ENCODE data around the gene MCRIP1. TPM values are rescaled to one million over a fixed set of nuclear protein-coding genes. Genes with fewer than 3 reads are reported as not detected.

Gene MCRIP1
- total and polyA plus RNA-seq, 9 of the 15 experiments (the other 6 are each of a cell fraction or from before 2014, with no cell fraction given), result 0.39 to 35.8 (median 9.7) TPM

DNA sequence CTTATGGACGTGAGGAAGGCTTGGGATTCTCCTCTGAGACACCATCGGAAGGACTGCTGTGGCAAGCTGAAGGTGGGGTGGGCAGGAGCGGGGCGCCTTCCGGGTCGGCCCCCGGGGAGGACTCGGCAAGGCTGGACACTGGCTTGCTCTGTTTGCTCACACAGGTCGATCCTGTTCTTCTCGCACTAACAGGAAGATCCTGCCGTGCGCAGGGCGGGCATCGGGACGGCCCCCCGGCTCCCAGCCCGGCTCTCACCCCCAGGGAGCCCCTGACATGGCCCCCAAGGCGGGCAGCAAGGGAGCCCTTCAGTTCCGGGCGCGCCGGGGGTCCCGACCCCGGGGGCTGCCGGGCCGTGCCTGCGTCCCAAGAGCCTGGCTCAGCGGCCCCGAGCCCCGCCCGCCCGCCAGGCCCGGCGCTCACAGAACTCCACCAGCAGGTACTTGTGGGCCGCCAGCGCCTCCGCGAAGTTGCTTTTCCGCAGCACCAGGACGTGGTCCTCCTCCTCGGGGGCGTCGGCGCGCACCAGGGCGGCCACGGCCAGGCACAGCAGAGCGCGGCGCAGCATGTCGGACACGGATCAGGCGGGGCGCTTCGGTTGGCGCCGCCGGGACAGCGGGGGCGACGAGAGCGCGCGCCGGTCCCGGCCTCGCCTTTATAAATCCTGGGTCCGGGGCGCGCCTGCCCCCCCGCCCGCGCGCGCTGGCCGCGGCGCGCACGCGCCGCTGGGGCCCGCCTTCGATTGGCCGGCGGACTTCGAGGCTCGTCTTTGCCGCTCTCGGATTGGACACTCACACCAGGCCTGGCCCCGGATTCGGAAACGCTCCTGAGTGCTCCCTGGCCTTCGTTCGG lies 27.0 kb upstream of the MCRIP1 start, which contains the start of gene P4HB (continued):
- TF ChIP-seq, protein P1, sequence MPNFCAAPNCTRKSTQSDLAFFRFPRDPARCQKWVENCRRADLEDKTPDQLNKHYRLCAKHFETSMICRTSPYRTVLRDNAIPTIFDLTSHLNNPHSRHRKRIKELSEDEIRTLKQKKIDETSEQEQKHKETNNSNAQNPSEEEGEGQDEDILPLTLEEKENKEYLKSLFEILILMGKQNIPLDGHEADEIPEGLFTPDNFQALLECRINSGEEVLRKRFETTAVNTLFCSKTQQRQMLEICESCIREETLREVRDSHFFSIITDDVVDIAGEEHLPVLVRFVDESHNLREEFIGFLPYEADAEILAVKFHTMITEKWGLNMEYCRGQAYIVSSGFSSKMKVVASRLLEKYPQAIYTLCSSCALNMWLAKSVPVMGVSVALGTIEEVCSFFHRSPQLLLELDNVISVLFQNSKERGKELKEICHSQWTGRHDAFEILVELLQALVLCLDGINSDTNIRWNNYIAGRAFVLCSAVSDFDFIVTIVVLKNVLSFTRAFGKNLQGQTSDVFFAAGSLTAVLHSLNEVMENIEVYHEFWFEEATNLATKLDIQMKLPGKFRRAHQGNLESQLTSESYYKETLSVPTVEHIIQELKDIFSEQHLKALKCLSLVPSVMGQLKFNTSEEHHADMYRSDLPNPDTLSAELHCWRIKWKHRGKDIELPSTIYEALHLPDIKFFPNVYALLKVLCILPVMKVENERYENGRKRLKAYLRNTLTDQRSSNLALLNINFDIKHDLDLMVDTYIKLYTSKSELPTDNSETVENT (CRISPR knock-in tag; IDR thresholded peaks at IDR 0.05), result no peak
- TF ChIP-seq, protein P2, sequence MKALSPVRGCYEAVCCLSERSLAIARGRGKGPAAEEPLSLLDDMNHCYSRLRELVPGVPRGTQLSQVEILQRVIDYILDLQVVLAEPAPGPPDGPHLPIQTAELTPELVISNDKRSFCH (CRISPR knock-in tag; IDR thresholded peaks at IDR 0.05), result no peak
- TF ChIP-seq, protein P2 (tag; IDR thresholded peaks at IDR 0.05), result peak; percentile 73; the same call in 1 of the 2 replicates
- TF ChIP-seq MYC (IDR thresholded peaks at IDR 0.05; ENCODE audit: low read depth, low read length) (peak; percentile 60; the same call in 1 of the 2 replicates), MYC (CRISPR knock-in tag; IDR thresholded peaks at IDR 0.05; ENCODE audit: borderline replicate concordance, low read depth) (no peak), SRSF1 (IDR thresholded peaks at IDR 0.05; ENCODE audit: low read depth, low read length) (no peak), NRF1 (conservative IDR thresholded peaks at IDR 0.05 in 1 of 2, IDR thresholded peaks at IDR 0.05 in 1 of 2) (no peak), ZNF239 (CRISPR knock-in tag; IDR thresholded peaks at IDR 0.05) (0 out of 2 replicates have a peak, but pooled peaks have one; percentile 27), ELF2 (CRISPR knock-in tag; IDR thresholded peaks at IDR 0.05) (no peak), SAP30 (IDR thresholded peaks at IDR 0.05; ENCODE audit: borderline replicate concordance, insufficient read depth, low read depth, low read length, poor library complexity, severe bottlenecking) (peak; percentile 63), TGIF2 (CRISPR knock-in tag; IDR thresholded peaks at IDR 0.05) (0 out of 2 replicates have a peak, but pooled peaks have one; percentile 54), GATAD2A (IDR thresholded peaks at IDR 0.05) (0 out of 2 replicates have a peak, but pooled peaks have one; percentile 28)
- TF ChIP-seq, protein P3, sequence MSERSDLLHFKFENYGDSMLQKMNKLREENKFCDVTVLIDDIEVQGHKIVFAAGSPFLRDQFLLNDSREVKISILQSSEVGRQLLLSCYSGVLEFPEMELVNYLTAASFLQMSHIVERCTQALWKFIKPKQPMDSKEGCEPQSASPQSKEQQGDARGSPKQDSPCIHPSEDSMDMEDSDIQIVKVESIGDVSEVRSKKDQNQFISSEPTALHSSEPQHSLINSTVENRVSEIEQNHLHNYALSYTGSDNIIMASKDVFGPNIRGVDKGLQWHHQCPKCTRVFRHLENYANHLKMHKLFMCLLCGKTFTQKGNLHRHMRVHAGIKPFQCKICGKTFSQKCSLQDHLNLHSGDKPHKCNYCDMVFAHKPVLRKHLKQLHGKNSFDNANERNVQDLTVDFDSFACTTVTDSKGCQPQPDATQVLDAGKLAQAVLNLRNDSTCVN (CRISPR knock-in tag; IDR thresholded peaks at IDR 0.05), result no peak
- TF ChIP-seq, protein P4, sequence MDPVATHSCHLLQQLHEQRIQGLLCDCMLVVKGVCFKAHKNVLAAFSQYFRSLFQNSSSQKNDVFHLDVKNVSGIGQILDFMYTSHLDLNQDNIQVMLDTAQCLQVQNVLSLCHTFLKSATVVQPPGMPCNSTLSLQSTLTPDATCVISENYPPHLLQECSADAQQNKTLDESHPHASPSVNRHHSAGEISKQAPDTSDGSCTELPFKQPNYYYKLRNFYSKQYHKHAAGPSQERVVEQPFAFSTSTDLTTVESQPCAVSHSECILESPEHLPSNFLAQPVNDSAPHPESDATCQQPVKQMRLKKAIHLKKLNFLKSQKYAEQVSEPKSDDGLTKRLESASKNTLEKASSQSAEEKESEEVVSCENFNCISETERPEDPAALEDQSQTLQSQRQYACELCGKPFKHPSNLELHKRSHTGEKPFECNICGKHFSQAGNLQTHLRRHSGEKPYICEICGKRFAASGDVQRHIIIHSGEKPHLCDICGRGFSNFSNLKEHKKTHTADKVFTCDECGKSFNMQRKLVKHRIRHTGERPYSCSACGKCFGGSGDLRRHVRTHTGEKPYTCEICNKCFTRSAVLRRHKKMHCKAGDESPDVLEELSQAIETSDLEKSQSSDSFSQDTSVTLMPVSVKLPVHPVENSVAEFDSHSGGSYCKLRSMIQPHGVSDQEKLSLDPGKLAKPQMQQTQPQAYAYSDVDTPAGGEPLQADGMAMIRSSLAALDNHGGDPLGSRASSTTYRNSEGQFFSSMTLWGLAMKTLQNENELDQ (CRISPR knock-in tag; IDR thresholded peaks at IDR 0.05; ENCODE audit: borderline replicate concordance), result no peak
- TF ChIP-seq, protein P5, sequence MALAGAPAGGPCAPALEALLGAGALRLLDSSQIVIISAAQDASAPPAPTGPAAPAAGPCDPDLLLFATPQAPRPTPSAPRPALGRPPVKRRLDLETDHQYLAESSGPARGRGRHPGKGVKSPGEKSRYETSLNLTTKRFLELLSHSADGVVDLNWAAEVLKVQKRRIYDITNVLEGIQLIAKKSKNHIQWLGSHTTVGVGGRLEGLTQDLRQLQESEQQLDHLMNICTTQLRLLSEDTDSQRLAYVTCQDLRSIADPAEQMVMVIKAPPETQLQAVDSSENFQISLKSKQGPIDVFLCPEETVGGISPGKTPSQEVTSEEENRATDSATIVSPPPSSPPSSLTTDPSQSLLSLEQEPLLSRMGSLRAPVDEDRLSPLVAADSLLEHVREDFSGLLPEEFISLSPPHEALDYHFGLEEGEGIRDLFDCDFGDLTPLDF (CRISPR knock-in tag; IDR thresholded peaks at IDR 0.05), result peak; percentile 67; the same call in 1 of the 2 replicates

Data from K562 (cell line).